NCI-H2227 treated with DMSO at 0.1 percent for 48 hours (cell line): Measurements from ENCODE around the gene NAV1.
"Not testable (repeated sequence)": the region's sequence is repeated elsewhere in the genome, so short reads cannot be mapped to it uniquely, and the experiment has no call there.

ENCODE experiments used
- DNase-seq: peaks from one replicate; lab custom pipeline; 2025; lab: John Stamatoyannopoulos, UW

The NAV1 gene

GRCh38 chr1:201528631-201529252 is 10.2 kb upstream of the NAV1 start:
- DNase-seq: no peak

DNA sequence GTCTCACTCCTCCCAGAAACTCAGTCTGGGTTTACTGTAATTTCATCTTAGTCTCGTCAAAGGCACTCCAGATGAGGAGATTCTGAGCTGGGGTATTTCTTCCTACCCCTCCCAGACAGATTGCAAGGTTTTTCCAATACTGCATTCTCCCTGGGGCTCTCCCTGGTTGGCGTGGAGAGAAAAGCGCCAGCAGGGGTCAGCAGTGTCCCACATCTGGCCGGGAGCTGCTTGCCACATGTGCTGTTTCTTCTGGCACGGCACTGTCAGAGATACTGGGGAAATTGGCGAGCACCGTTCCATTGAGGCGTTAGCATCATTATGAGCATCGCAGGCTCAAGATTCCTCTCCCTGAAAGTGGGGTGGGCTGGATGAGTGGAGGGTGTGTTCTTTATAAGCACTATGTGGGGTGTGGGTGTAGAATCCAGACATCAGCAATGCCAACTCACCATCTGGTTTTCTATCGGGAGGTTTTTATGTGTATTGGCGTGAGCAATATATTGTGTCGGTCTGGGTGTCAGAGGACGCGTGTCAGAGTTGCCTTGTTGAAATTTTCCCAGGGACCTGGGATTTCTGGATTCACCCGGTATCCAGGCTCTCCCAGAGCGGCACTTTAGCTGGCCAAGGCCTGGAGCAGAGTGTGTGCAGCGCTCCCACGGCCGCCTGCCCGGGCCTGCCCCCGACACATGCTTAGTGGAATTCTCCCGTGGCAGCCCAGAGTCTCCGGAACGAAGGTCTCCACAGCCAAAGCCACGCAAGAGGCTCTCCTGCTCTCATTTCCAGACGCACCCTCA is 8.0 kb upstream of the NAV1 start:
- peak; percentile 66 for DNase-seq

GRCh38 chr1:201531551-201532425 is 7.1 kb upstream of the NAV1 start:
- DNase-seq: no peak

DNA sequence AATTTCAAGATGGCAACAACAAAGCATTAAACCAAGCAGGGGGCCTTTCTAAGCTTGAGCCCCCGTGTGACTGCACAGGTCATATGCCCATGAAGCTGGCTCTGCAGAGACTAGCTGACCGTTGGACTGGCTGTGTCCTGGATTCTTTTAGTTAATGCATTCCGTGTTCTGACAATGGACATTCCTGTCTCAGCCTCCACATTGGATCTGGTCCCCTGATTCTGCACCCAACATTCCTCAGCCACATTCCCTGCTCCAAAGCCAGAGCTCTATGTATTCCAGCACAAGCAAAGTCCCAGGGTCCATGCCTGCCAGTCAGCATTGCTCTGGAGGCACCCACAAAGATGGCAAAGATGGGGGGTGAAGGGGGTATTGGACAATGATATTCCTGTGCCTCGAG is 5.1 kb upstream of the NAV1 start:
- DNase-seq: no peak

DNA sequence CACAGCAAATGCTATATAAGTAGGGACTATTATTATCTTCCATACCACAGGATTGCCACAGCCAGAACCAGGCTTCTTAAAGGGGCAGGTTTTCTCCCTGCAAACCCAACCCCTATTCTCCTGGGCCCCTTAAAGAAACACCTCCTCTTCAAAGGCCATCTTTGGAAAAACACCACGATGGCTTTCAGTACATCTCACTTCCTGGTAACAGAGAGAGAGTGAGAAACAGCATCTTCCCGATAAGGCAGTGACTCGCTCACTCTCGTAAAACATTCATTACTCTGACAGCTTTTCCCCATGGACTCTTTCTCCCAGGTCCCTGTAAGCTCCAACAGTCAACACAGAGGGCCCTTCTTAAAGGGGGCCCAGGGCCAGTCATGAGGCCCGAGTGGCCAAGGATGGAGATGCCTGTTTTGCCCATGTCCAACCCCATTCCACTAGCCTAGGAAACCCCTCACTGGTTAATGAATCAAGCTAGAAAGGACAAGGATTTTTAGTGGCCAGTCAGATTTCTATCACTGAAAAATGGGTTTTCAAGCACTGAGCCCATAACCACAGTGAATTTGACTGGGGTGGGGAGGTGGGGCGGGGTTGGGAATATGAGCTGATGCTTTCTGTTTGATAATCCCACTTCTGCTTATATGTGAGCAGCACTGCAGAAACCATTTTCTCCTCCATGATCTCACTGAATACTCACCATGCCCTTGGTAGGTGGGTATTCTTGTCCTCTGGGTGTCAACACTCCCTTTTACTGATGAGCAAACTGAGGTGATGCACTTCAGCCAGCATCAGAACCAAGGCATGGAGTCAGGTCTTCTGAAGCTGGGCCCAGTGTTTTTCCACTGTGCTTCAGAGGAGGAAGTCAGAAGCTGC is 3.6 kb upstream of the NAV1 start:
- DNase-seq: peak; percentile 52

DNA sequence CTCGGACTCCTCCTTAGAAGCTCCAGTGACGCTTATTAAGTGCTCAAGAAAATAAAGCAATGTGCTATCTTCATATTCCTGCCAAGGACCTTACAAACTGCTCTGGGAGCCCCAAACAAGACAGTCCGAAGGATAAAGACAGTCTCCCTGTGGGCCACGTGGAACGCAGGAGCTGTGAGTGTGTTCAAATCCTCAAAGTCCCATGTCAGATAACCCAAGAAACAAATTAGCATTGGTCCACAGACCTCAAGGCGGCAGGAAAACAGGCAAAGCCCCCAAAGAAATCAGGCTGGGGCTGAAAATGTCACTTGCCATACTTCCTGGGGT is 3.0 kb upstream of the NAV1 start:
- DNase-seq: no peak

- DNase-seq: no peak
Measured at GRCh38 chr1:201536558-201536957, 2.4 kb upstream of the NAV1 start.

GRCh38 chr1:201537028-201537427 is 1.9 kb upstream of the NAV1 start:
- no peak for DNase-seq

GRCh38 chr1:201537467-201537866 is 1.5 kb upstream of the NAV1 start:
- DNase-seq: no peak

DNA sequence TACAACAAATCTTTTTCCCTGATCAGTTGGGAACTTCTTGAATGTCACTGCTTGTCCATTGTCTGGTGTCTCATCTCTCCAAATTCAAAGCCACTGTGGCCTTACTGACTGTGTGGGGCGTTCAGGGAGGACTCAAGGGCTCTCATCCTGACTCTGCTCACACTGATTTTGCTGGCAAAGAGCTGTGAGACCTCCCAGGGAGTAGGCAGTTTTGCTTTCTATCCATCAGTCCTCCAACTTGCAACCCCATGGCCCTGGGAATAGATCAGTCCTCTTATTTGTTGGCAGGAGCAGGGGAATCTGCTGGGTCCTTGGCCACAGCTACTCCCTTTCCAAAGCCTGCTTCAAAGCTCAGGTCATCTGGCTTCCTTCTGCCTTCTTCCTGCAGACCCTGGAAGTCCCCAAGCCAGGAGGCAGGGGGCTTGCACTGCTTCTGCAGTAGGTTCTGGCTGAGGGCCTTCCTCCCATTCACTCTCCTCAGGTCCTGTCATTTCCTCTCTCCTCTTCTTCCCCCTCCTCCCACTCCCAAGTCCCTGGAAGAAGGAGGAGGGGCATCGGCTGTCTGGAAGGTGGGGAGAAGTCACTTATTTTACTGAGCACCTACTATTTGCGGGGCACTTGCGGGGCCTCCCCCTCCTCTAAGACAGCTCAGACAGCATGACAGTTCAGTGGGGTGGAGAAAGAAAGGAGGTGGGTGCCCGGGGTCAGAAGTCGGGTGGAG is 876 bp upstream of the NAV1 start:
- no peak for DNase-seq

DNA sequence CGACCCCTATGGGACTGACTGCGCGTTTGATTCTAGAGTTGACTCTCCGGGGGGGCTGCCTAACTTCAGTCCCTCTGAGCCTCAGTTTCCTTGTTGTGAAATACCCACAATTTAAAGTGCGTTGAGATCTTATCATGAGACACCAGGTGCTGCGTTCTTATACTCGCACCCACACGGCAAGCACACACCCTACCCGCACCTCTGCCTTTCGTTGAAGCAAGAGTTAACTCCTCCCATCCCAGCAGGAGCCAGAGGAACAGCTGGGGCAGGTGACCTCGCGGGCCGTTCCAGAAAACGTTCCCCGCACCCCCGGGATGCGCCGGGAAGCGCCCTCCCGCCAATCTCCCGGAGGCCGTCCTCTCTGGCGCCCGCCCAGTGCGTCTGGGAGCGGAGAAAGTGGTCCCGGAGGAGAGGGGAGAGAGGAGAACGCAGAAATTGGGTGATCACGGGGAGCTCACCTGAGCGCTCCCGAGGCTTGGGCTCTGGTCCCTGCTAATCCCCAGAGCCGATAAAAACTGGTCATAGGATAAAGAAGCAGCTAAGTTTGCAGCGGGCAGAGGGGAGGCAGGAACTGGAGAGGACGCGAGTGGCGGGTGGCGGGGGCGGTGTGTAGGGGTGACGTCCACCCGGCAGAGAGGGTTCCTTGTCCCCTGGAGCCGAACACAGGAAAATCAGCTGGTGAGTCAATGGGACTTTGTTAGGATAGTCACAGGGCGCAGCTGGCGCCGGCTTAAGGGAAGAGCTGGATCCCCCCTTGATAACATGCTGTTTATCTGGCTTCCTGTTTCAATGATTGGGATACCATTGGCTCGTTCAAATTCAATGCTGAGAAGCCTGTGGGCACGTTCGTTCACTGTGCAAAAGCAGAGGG is 869 bp downstream of the NAV1 start:
- DNase-seq: peak; percentile 62

- no peak for DNase-seq
Measured at GRCh38 chr1:201540846-201541735, 2.2 kb downstream of the NAV1 start.

DNA sequence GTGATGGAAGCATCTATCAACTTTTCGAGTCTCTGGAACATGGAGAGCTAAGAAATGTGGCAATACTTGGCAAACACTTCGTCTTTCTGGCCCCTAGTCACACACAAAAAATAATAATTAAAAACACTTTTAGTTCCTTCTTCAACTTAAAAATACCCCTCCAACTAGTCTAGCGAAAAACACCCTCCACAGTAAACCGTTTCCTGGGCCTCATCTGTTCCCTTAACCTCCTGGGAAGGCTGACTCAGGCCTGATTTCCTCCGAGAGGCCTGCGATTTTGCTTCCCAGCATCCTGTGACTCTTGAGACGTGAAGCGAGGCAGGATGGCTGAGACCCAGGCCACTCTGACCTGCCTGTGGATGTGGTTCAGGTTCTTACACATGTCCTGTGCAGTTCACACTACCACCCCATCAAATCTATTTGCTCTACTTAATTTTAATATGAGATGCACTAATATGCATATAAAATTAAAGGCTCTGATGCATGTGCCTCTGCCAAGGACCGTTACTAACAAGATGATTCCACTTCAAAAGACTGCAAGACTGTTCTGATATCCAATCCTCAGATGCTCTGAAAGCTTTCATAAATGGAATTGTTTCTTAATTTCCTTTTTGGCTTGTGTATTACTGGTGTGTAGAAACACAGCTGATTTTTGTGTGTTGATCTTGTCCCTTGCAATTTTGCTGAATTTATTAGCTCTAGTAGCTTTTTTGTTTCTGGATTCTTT is 3.5 kb downstream of the NAV1 start:
- DNase-seq: no peak

- no peak for DNase-seq
Measured at GRCh38 chr1:201543871-201544642, 5.1 kb downstream of the NAV1 start.

DNA sequence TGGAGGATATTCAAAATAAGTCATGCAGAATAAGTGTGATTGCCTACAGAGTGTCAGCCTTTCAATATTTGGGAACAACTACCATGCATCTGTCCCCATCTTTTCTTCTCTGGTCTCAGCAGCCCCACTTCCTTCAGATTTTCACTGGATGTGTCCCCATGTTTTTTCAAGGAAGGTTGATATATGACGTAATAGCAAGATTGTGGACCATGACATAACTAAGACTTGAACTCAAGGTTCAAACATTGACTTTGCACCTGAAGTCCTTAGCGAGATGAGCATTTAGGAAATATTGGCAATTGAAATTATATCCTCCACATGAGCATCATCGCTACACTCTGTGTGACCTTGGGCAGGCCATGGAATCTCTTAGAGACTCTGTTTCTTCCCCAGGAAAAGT is 5.8 kb downstream of the NAV1 start:
- DNase-seq: no peak

DNA sequence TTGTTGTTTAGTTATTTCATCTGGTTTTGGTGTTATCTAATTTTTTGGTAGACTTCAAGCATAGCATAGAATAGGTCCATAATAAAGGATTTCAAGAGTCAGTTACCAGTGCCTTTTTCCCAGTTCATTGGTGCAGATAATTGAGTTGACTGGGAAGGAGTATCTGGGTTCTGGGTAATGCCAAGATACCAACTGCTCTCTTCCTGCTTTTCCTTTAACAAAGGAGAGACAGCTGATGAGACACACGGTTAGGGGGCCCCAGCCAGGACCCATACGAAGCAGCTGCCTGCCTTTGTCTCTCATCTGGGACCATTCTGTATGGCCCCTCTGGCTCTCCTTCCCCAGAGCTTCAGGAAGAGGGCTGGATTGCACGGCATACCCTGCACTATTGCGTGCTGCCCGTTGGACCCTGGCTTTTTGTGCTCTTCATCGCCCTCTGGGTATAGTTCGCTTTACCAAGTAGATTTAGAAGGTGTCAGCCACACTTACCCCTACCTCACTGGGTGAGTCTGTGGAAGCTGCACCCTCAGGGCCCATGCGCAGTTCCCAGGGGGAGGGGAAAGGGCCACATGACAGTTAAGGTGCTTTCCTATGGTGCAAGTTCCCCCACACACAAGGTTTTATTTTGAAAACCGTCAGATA is 7.0 kb downstream of the NAV1 start:
- peak; percentile 23 for DNase-seq

DNA sequence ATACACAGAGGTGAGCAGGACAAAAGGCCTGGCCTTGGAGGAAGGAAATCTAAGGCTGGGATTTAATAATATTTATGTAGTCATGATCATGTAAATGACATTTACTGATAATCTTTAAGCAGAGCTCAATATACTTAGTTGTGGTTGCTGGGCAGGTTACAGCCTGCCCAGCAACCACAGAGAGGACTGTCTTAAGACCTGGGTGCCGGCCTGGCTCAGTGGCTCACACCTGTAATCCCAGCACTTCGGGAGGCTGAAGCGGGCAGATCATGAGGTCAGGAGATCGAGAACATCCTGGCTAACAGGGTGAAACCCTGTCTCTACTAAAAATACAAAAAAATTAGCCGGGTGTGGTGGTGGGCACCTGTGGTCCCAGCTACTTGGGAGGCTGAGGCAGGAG is 10.6 kb downstream of the NAV1 start:
- DNase-seq: not testable (repeated sequence)
